Natural killer cell treated with Interleukin-12 subunit alpha and Interleukin-12 subunit beta and Interleukin-15 and Interleukin-18, amount 100 ng/mL, for 72 hours (primary cell): ENCODE results near the gene MTARC2. TPM values are rescaled to one million over a fixed set of nuclear protein-coding genes. Genes with fewer than 3 reads are reported as not detected.

Source experiments
- ATAC-seq, 2 donors: fragments of 150-1000 bp; cut with Tn5 transposase in 1 of 2; sonication (Bioruptor Pico), chemical (Tn5 transposase) in 1 of 2; 2 replicates each; pipeline ENCODE4 v1.10.0; 2021
- DNase-seq: peaks from one replicate; pipeline ENCODE4 v3.0.0; 2022; ENCODE audit warnings: low spot score
- H3K27ac Mint-ChIP-seq, 2 donors: 1 replicate in 1 of 2; 2 replicates in 1 of 2; pipeline ENCODE4 v1.8.0; 2022; ENCODE audit warnings: mixed read lengths in 2 of 2, mild to moderate bottlenecking in 1 of 2, moderate library complexity in 1 of 2
- H3K27me3 Mint-ChIP-seq, 2 donors: 1 replicate in 1 of 2; 2 replicates in 1 of 2; pipeline ENCODE4 v1.8.0; 2022; ENCODE audit warnings: mixed read lengths in 2 of 2
- H3K36me3 Mint-ChIP-seq: one replicate; pipeline ENCODE4 v1.8.0; 2022; ENCODE audit warnings: mixed read lengths
- H3K4me1 Mint-ChIP-seq, 2 donors: 1 replicate in 1 of 2; 2 replicates in 1 of 2; pipeline ENCODE4 v1.8.0; 2022; ENCODE audit warnings: low read depth in 2 of 2, mixed read lengths in 2 of 2, mild to moderate bottlenecking in 1 of 2
- H3K4me3 Mint-ChIP-seq: one replicate; pipeline ENCODE4 v1.8.0; 2022; ENCODE audit warnings: mixed read lengths
- H3K9me3 Mint-ChIP-seq: 2 replicates; pipeline ENCODE4 v1.8.0; 2022; ENCODE audit warnings: mixed read lengths
- total RNA-seq, 2 donors: library from RNA; stranded (reverse); gene quantifications; one replicate each; pipeline ENCODE4 v1.2.3, GENCODE V29; 2022

MTARC2 gene
- total RNA-seq, 2 donors from 2014 or later: not detected

GRCh38 chr1:220741825-220742224, 6.3 kb upstream of the MTARC2 start:
- H3K36me3 Mint-ChIP-seq: no peaks in the 10 kb centered on the region
- H3K4me3 Mint-ChIP-seq: no peak overlapping the region
- no peak for ATAC-seq
- no peak for DNase-seq
- H3K9me3 Mint-ChIP-seq: no peaks in the 10 kb centered on the region
- H3K27ac Mint-ChIP-seq: no peak overlapping the region
- peaks cover 25 to 44% of the 10 kb centered on the region in 2 donors for H3K27me3 Mint-ChIP-seq
- H3K4me1 Mint-ChIP-seq: no peaks in the 10 kb centered on the region

- Mint-ChIP-seq H3K9me3 (no peaks in the 10 kb centered on the region), H3K27ac (no peak overlapping the region), H3K4me1 (no peaks in the 10 kb centered on the region), H3K27me3 (peaks cover 31 to 50% of the 10 kb centered on the region in 2 donors), H3K36me3 (no peaks in the 10 kb centered on the region), H3K4me3 (no peak overlapping the region)
- no peak for DNase-seq
- ATAC-seq: no peak
Observed at GRCh38 chr1:220742520-220742919, 5.6 kb upstream of the MTARC2 start.

GRCh38 chr1:220746851-220747250, 1.3 kb upstream of the MTARC2 start:
- no peaks in the 10 kb centered on the region for H3K9me3 Mint-ChIP-seq
- H3K4me3 Mint-ChIP-seq: no peak overlapping the region
- peaks cover 0 to 5% of the 10 kb centered on the region in 2 donors for H3K4me1 Mint-ChIP-seq
- peaks cover 30 to 44% of the 10 kb centered on the region in 2 donors for H3K27me3 Mint-ChIP-seq
- ATAC-seq: no peak
- no peak overlapping the region for H3K27ac Mint-ChIP-seq
- H3K36me3 Mint-ChIP-seq: no peaks in the 10 kb centered on the region
- DNase-seq: no peak

- DNase-seq (no peak), ATAC-seq (no peak)
- peaks cover 0 to 5% of the 10 kb centered on the region in 2 donors for H3K4me1 Mint-ChIP-seq
- H3K9me3 Mint-ChIP-seq: no peaks in the 10 kb centered on the region
- peaks cover 32 to 44% of the 10 kb centered on the region in 2 donors for H3K27me3 Mint-ChIP-seq
- H3K36me3 Mint-ChIP-seq: no peaks in the 10 kb centered on the region
- H3K4me3 Mint-ChIP-seq: peak overlapping the region; percentile 58
- no peak overlapping the region for H3K27ac Mint-ChIP-seq
Observed at GRCh38 chr1:220747437-220748088, 559 bp upstream of the MTARC2 start.

- Mint-ChIP-seq H3K4me1 (peaks cover 0 to 5% of the 10 kb centered on the region in 2 donors), H3K27ac (no peak overlapping the region), H3K4me3 (peak overlapping the region; percentile 48), H3K9me3 (no peaks in the 10 kb centered on the region), H3K36me3 (no peaks in the 10 kb centered on the region), H3K27me3 (peaks cover 32 to 44% of the 10 kb centered on the region in 2 donors)
- no peak for DNase-seq
- ATAC-seq: no peak
Observed at GRCh38 chr1:220748936-220749335, 814 bp downstream of the MTARC2 start.

GRCh38 chr1:220750131-220750515, 2.0 kb downstream of the MTARC2 start:
- Mint-ChIP-seq H3K27me3 (peaks cover 36 to 47% of the 10 kb centered on the region in 2 donors), H3K27ac (no peak overlapping the region)
- ATAC-seq: no peak

GRCh38 chr1:220751111-220751510, 3.0 kb downstream of the MTARC2 start:
- DNase-seq (no peak), ATAC-seq (no peak)
- no peaks in the 10 kb centered on the region for H3K9me3 Mint-ChIP-seq
- H3K4me3 Mint-ChIP-seq: no peak overlapping the region
- no peaks in the 10 kb centered on the region for H3K36me3 Mint-ChIP-seq
- H3K4me1 Mint-ChIP-seq: peaks cover 0 to 5% of the 10 kb centered on the region in 2 donors
- peaks cover 35 to 45% of the 10 kb centered on the region in 2 donors for H3K27me3 Mint-ChIP-seq
- H3K27ac Mint-ChIP-seq: no peak overlapping the region

More at GRCh38 chr1:220750131-220750515, 2.0 kb downstream of the MTARC2 start:
- Mint-ChIP-seq H3K4me1 (peaks cover 0 to 5% of the 10 kb centered on the region in 2 donors), H3K9me3 (no peaks in the 10 kb centered on the region), H3K36me3 (no peaks in the 10 kb centered on the region), H3K4me3 (no peak overlapping the region)
- no peak for DNase-seq

- H3K4me1 Mint-ChIP-seq: no peaks in the 10 kb centered on the region
- no peak overlapping the region for H3K4me3 Mint-ChIP-seq
- ATAC-seq: no peak
- DNase-seq: no peak
- no peaks in the 10 kb centered on the region for H3K9me3 Mint-ChIP-seq
- no peak overlapping the region for H3K27ac Mint-ChIP-seq
- H3K27me3 Mint-ChIP-seq: peaks cover 23 to 31% of the 10 kb centered on the region in 2 donors
- H3K36me3 Mint-ChIP-seq: no peaks in the 10 kb centered on the region
Observed at GRCh38 chr1:220754212-220754917, 6.2 kb downstream of the MTARC2 start.

GRCh38 chr1:220754918-220755295, 6.8 kb downstream of the MTARC2 start:
- Mint-ChIP-seq H3K9me3 (no peaks in the 10 kb centered on the region), H3K4me3 (no peak overlapping the region), H3K27ac (no peak overlapping the region), H3K27me3 (peaks cover 21 to 31% of the 10 kb centered on the region in 2 donors), H3K36me3 (no peaks in the 10 kb centered on the region), H3K4me1 (no peaks in the 10 kb centered on the region)
- ATAC-seq (no peak), DNase-seq (no peak)

- H3K4me3 Mint-ChIP-seq: no peak overlapping the region
- no peaks in the 10 kb centered on the region for H3K4me1 Mint-ChIP-seq
- peaks cover 21 to 30% of the 10 kb centered on the region in 2 donors for H3K27me3 Mint-ChIP-seq
- DNase-seq (no peak), ATAC-seq (no peak)
- no peaks in the 10 kb centered on the region for H3K9me3 Mint-ChIP-seq
- no peaks in the 10 kb centered on the region for H3K36me3 Mint-ChIP-seq
- H3K27ac Mint-ChIP-seq: no peak overlapping the region
Observed at GRCh38 chr1:220755309-220755708, 7.2 kb downstream of the MTARC2 start.

- no peak for ATAC-seq
- H3K9me3 Mint-ChIP-seq: no peaks in the 10 kb centered on the region
- H3K27me3 Mint-ChIP-seq: peaks cover 20 to 25% of the 10 kb centered on the region in 2 donors
- no peaks in the 10 kb centered on the region for H3K4me1 Mint-ChIP-seq
- no peak overlapping the region for H3K27ac Mint-ChIP-seq
- no peak for DNase-seq
- no peaks in the 10 kb centered on the region for H3K36me3 Mint-ChIP-seq
- H3K4me3 Mint-ChIP-seq: no peak overlapping the region
Observed at GRCh38 chr1:220757441-220757840, 9.3 kb downstream of the MTARC2 start.

- H3K36me3 Mint-ChIP-seq: no peaks in the 10 kb centered on the region
- H3K27me3 Mint-ChIP-seq: peaks cover 20 to 25% of the 10 kb centered on the region in 2 donors
- no peaks in the 10 kb centered on the region for H3K4me1 Mint-ChIP-seq
- H3K27ac Mint-ChIP-seq: no peak overlapping the region
- no peaks in the 10 kb centered on the region for H3K9me3 Mint-ChIP-seq
- no peak overlapping the region for H3K4me3 Mint-ChIP-seq
- ATAC-seq: no peak
- no peak for DNase-seq
Observed at GRCh38 chr1:220759147-220759546, 11.0 kb downstream of the MTARC2 start.

- Mint-ChIP-seq H3K27me3 (peaks cover 13 to 19% of the 10 kb centered on the region in 2 donors), H3K4me3 (no peak overlapping the region), H3K9me3 (no peaks in the 10 kb centered on the region), H3K36me3 (no peaks in the 10 kb centered on the region), H3K4me1 (no peaks in the 10 kb centered on the region), H3K27ac (no peak overlapping the region)
- no peak for DNase-seq
- no peak for ATAC-seq
Observed at GRCh38 chr1:220761688-220762427, 13.7 kb downstream of the MTARC2 start.

- no peak overlapping the region for H3K27ac Mint-ChIP-seq
- no peaks in the 10 kb centered on the region for H3K9me3 Mint-ChIP-seq
- H3K4me3 Mint-ChIP-seq: no peak overlapping the region
- peaks cover 7 to 9% of the 10 kb centered on the region in 2 donors for H3K27me3 Mint-ChIP-seq
- ATAC-seq (no peak), DNase-seq (no peak)
- no peaks in the 10 kb centered on the region for H3K36me3 Mint-ChIP-seq
- no peaks in the 10 kb centered on the region for H3K4me1 Mint-ChIP-seq
Observed at GRCh38 chr1:220764757-220765156, 16.6 kb downstream of the MTARC2 start.
